ENCODE data around the gene GNG4.

GRCh38 chr1:235608278-235608677 is 41.3 kb downstream of the GNG4 start:
- TF ChIP-seq CTCF (IDR thresholded peaks at IDR 0.05; ENCODE audit: low read length) = no peak
- TF ChIP-seq EZH2 (optimal IDR thresholded peaks at IDR 0.05; ENCODE audit: low read depth, low read length) = no peak
- TF ChIP-seq EZH2phosphoT487 (IDR thresholded peaks at IDR 0.05; ENCODE audit: low read length) = no peak
